ENCODE results near the gene SLC6A18.

The SLC6A18 gene

DNA sequence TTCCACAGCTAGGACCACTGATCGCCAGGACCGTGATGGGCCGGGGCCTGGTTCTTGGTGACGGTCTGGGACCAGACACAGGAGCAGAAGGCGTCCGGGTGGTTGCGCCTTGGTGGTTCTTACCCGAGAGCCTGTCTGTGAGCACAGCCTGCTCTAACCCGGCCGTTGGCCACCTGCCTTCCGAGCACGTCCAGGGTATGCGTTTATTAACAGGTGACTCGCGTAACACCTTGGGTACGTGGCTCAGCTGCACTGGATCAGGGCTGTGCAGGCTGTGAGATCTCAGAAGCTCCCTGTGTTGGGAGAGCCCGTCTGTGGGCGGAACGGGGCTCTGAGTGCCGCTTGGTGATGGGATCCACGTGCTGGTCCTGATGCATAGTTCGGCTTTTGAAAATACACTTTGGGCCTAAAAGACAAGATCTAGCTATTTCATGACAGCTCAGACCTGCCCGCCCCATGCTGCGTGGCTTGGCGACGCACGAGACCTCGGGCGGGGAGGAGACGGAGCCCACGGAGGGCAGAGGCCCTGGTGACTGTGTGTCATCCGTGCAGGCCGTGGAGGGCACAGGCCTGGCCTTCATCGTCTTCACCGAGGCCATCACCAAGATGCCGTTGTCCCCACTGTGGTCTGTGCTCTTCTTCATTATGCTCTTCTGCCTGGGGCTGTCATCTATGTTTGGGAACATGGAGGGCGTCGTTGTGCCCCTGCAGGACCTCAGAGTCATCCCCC is 6.7 kb upstream of the SLC6A18 start:
- TF ChIP-seq CTCF (IDR thresholded peaks at IDR 0.05): no peak
- TF ChIP-seq ZFX (IDR thresholded peaks at IDR 0.05; ENCODE audit: borderline replicate concordance): no peak
- no peak overlapping the region for H3K27ac ChIP-seq

DNA sequence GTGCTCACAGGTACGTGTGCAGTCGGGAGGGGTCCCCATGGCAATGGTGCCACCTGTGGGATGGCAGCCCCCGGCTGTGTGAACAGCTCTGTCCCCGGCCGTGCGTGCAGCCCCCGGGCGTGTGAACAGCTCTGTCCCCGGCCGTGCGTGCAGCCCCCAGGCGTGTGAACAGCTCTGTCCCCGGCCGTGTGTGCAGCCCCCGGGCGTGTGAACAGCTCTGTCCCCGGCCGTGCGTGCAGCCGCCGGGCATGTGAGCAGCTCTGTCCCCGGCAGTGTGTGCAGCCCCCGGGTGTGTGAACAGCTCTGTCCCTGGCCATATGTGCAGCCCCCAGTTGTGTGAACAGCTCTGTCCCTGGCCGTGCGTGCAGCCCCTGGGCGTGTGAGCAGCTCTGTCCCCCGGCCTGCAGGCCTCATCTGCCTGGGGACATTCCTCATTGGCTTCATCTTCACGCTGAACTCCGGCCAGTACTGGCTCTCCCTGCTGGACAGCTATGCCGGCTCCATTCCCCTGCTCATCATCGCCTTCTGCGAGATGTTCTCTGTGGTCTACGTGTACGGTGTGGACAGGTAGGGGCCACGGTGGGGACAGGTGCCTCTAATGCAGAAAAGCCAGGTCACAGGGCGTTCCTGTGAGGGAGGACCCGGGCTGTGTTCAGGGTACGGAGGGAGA is 5.9 kb upstream of the SLC6A18 start:
- TF ChIP-seq ZFX (IDR thresholded peaks at IDR 0.05; ENCODE audit: borderline replicate concordance): no peak
- no peak for TF ChIP-seq CTCF (IDR thresholded peaks at IDR 0.05)
- no peak overlapping the region for H3K27ac ChIP-seq

DNA sequence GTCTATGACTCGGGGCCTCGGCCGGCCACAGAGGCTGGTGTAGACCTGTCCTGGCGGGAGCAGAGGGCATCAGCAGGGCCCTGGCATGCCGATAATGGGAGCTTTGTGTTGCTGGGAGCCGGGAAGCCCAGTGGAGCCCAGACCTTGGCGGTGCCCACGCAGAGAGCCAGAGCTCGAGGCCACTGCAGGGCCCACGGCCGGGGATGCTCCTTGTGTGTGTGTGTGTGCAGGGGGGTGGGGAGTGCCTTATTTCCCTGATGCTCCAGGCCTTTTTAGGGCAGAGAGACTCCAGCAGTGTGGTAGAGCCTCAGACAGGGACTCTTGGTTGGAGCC is 5.4 kb upstream of the SLC6A18 start:
- H3K27ac ChIP-seq: no peak overlapping the region

GRCh38 chr5:1220351-1220750 is 4.8 kb upstream of the SLC6A18 start:
- no peak overlapping the region for H3K27ac ChIP-seq
- no peak for TF ChIP-seq ZFX (IDR thresholded peaks at IDR 0.05; ENCODE audit: borderline replicate concordance)
- TF ChIP-seq CTCF (IDR thresholded peaks at IDR 0.05): no peak

More for the DNA sequence above, 5.4 kb upstream of the SLC6A18 start:
- TF ChIP-seq ZFX (IDR thresholded peaks at IDR 0.05; ENCODE audit: borderline replicate concordance) (no peak), CTCF (IDR thresholded peaks at IDR 0.05) (no peak)

GRCh38 chr5:1220831-1221230 is 4.3 kb upstream of the SLC6A18 start:
- TF ChIP-seq CTCF (IDR thresholded peaks at IDR 0.05) (no peak), ZFX (IDR thresholded peaks at IDR 0.05; ENCODE audit: borderline replicate concordance) (no peak)
- no peak overlapping the region for H3K27ac ChIP-seq

DNA sequence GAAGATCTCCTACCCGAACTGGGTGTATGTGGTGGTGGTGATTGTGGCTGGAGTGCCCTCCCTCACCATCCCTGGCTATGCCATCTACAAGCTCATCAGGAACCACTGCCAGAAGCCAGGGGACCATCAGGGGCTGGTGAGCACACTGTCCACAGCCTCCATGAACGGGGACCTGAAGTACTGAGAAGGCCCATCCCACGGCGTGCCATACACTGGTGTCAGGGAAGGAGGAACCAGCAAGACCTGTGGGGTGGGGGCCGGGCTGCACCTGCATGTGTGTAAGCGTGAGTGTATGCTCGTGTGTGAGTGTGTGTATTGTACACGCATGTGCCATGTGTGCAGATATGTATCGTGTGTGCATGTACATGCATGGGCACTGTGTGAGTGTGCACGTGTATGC is 3.5 kb upstream of the SLC6A18 start:
- TF ChIP-seq ZFX (IDR thresholded peaks at IDR 0.05; ENCODE audit: borderline replicate concordance) (no peak), CTCF (IDR thresholded peaks at IDR 0.05) (no peak)

DNA sequence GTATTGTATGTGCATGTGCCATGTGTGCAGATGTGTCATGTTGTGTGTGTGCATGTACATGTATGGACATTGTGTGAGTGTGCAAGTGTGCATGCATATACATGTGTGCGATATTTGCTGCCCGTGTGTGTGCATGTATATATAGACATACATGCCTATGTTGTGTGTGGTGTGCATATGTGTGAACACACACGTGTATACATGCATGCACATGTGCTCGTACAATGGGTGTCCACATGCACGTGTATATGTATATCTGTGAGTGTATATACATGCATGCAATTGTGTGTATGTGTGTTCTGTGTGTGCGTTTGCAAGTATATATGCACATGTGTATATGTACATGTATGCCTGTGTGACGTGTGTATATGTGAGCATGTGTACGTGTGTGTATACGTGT is 3.0 kb upstream of the SLC6A18 start:
- H3K27ac ChIP-seq: no peak overlapping the region
- TF ChIP-seq ZFX (IDR thresholded peaks at IDR 0.05; ENCODE audit: borderline replicate concordance): no peak
- no peak for TF ChIP-seq CTCF (IDR thresholded peaks at IDR 0.05)

More for the DNA sequence above, 3.5 kb upstream of the SLC6A18 start:
- no peak overlapping the region for H3K27ac ChIP-seq

Measured in 22Rv1 (cell line).